Panc1 (cell line): ENCODE data around the gene SMC6. TPM values are rescaled to one million over a fixed set of nuclear protein-coding genes. Genes with fewer than 3 reads are reported as not detected.

Experiments used
- ATAC-seq: fragments of 200-7000 bp; cut with Tn5 transposase; 2 replicates; pipeline ENCODE4 v1.9.1; 2020; ENCODE audit warnings: mild to moderate bottlenecking, moderate library complexity
- BruUV-seq: library from RNA; stranded (reverse); fragments of 400-500 nt; replicated peaks from 2 replicates; lab custom pipeline; 2021; lab: Mats Ljungman, UMichigan
- CTCF ChIA-PET: fragments of 300-600 bp; sonication (Branson Sonifier 250); formaldehyde crosslinking; loops from one replicate; lab custom pipeline; 2022; ENCODE audit warnings: antibody characterized with exemption; lab: Charles Lee
- POLR2A ChIA-PET: fragments of 300-600 bp; sonication (Branson Sonifier 250); formaldehyde crosslinking; loops from one replicate; lab custom pipeline; 2022; ENCODE audit warnings: antibody characterized with exemption; lab: Charles Lee
- DNase-seq: peaks from one replicate; pipeline ENCODE4 v3.0.0-alpha.2; 2010; ENCODE audit warnings: low read depth, low spot score
- H3K27ac ChIP-seq: 2 replicates; pipeline ENCODE4 v1.5.1; 2011; ENCODE audit warnings: mild to moderate bottlenecking, low read length, inconsistent platforms
- H3K27me3 ChIP-seq: fragments of 200-500 bp; sonication (Bioruptor generic); 2 replicates; pipeline ENCODE4 v1.6.0; 2014; ENCODE audit warnings: low read length, inconsistent platforms; ENCODE audit not compliant: control insufficient read depth, insufficient read depth
- H3K36me3 ChIP-seq: fragments of 200-500 bp; sonication (Bioruptor generic); 2 replicates; pipeline ENCODE4 v1.5.1; 2014; ENCODE audit warnings: inconsistent platforms, mild to moderate bottlenecking, low read length, moderate library complexity; ENCODE audit not compliant: control insufficient read depth, insufficient read depth
- H3K4me1 ChIP-seq: 2 replicates; pipeline ENCODE4 v1.5.1; 2011; ENCODE audit warnings: inconsistent platforms, mild to moderate bottlenecking, low read length, moderate library complexity; ENCODE audit not compliant: control insufficient read depth, insufficient read depth
- H3K4me3 ChIP-seq, 2 experiments: 2 replicates each; pipeline ENCODE4 v1.5.1; 2011 to 2012; ENCODE audit warnings: low read depth in 2 of 2, low read length in 2 of 2, mild to moderate bottlenecking in 2 of 2, inconsistent platforms in 1 of 2, moderate library complexity in 1 of 2
- H3K9me3 ChIP-seq: fragments of 200-500 bp; sonication (Bioruptor generic); 2 replicates; pipeline ENCODE4 v1.5.1; 2014; ENCODE audit warnings: low read depth, mild to moderate bottlenecking, inconsistent platforms, low read length, moderate library complexity; ENCODE audit not compliant: control insufficient read depth, insufficient read depth
- POLR2AphosphoS5 ChIP-seq: IDR thresholded peaks from 2 replicates; pipeline ENCODE4 v1.6.1; 2012; ENCODE audit warnings: mild to moderate bottlenecking, low read depth, low read length, moderate library complexity
- SIN3A ChIP-seq: IDR thresholded peaks from 2 replicates; pipeline ENCODE4 v1.6.1; 2012; ENCODE audit warnings: low read depth, mild to moderate bottlenecking, low read length, moderate library complexity, borderline replicate concordance; ENCODE audit not compliant: insufficient read depth
- TCF7L2 ChIP-seq: IDR thresholded peaks from 2 replicates; pipeline ENCODE4 v1.6.1; 2011; ENCODE audit warnings: mild to moderate bottlenecking, low read depth, low read length, inconsistent platforms
- in situ Hi-C: cut with HindIII; loops from 2 replicates; pipeline ENCODE4 v1.10.0; 2016; ENCODE audit warnings: low sequenced_read_pairs, low pct_unique_long_range_greater_than_20kb
- intact Hi-C: fragments of 100-400 bp; cut with micrococcal nuclease; formaldehyde crosslinking; loops from one replicate; pipeline ENCODE4 v1.10.0; 2022; ENCODE audit not compliant: unreplicated experiment
- total RNA-seq: library from RNA; stranded (reverse); gene quantifications from one replicate; pipeline ENCODE4 v1.2.1, GENCODE V29; 2021; ENCODE audit not compliant: unreplicated experiment
- TF ChIP-seq, protein P1 (sequence below): fragments of 450-650 bp; IDR thresholded peaks from 2 replicates; pipeline ENCODE4 v1.5.1; 2017; ENCODE audit warnings: mild to moderate bottlenecking
- TF ChIP-seq, protein P2 (sequence below), 2 experiments: IDR thresholded peaks; 2 replicates each; pipeline ENCODE4 v1.6.1; 2011 to 2012; ENCODE audit warnings: low read depth in 2 of 2, control low read depth in 1 of 2, low read length in 1 of 2, mild to moderate bottlenecking in 1 of 2, moderate library complexity in 1 of 2; ENCODE audit not compliant: insufficient read depth in 1 of 2

The SMC6 gene
- total RNA-seq, 1 experiment from 2014 or later: 43.8 TPM

DNA sequence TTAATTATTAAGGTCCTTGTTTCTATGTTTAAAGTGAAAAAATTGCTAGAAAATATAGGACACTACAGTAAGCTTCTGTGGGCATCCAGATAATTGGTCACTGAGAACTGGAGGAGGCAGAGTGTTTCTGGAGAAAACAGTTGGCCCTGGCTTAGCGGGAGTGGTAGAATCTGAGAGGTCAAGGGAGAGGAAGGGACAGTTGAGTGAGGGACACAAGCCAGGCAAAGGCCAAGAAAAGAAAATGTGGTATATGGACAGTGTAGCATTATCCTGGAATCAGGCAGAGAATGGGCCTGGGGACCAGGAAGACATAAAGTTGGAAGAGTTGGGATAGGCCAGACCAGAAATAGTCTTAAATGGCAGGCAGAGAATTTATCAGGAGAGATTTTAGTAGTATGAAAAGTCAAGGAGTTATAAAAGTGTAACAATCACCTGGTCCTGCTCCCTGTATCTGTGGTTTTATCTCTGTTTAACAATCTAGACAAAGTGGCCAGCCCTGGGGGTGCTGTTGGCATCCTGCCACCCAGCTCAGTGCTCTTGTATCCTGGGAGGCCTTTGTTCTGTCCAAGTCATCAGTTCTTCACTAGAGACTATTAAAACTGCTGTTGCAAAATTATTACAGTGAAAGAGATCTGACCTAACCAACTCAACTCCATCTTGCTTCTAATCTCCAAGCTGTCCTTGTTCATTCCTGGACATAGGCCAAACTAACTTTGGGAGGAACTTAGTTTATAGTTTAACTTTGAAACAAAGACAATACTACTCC is 47.3 kb upstream of the SMC6 start:
- no peaks in the 10 kb centered on the region for H3K4me1 ChIP-seq
- H3K9me3 ChIP-seq: no peaks in the 10 kb centered on the region
- TF ChIP-seq, protein P1, sequence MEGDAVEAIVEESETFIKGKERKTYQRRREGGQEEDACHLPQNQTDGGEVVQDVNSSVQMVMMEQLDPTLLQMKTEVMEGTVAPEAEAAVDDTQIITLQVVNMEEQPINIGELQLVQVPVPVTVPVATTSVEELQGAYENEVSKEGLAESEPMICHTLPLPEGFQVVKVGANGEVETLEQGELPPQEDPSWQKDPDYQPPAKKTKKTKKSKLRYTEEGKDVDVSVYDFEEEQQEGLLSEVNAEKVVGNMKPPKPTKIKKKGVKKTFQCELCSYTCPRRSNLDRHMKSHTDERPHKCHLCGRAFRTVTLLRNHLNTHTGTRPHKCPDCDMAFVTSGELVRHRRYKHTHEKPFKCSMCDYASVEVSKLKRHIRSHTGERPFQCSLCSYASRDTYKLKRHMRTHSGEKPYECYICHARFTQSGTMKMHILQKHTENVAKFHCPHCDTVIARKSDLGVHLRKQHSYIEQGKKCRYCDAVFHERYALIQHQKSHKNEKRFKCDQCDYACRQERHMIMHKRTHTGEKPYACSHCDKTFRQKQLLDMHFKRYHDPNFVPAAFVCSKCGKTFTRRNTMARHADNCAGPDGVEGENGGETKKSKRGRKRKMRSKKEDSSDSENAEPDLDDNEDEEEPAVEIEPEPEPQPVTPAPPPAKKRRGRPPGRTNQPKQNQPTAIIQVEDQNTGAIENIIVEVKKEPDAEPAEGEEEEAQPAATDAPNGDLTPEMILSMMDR: no peak
- DNase-seq: no peak
- ChIA-PET CTCF (no interaction called here), POLR2A (no interaction called here)
- H3K4me3 ChIP-seq: no peak overlapping the region
- in situ Hi-C loops: no loop called here
- no peak overlapping the region for H3K27ac ChIP-seq
- intact Hi-C loops: no loop called here
- H3K36me3 ChIP-seq: no peaks in the 10 kb centered on the region
- ATAC-seq: no peak
- H3K27me3 ChIP-seq: no peaks in the 10 kb centered on the region; the same call in 1 of the 2 replicates
- BruUV-seq: no TSS peak

DNA sequence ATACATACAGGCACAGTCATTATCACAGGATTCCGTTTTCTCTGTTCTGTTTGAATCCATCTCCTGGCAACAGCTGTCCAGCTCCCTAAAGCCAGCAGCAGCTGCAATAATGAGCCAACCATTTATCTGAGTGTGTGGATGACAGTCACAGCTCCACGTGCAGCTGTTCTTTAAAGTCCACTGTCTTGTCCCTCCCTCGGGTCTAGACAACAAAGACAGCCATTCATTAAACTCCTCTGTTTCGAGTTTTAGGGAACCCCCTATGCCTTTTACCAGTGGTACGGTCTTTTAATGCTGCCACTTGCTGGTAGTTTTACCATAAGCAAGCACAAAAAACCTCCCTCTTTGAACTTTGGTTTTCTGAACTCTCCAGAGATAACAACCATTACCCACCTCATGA is 46.6 kb upstream of the SMC6 start:
- TF ChIP-seq SIN3A: no peak
- no peak for TF ChIP-seq TCF7L2
- TF ChIP-seq, protein P1: no peak
- TF ChIP-seq, protein P2, sequence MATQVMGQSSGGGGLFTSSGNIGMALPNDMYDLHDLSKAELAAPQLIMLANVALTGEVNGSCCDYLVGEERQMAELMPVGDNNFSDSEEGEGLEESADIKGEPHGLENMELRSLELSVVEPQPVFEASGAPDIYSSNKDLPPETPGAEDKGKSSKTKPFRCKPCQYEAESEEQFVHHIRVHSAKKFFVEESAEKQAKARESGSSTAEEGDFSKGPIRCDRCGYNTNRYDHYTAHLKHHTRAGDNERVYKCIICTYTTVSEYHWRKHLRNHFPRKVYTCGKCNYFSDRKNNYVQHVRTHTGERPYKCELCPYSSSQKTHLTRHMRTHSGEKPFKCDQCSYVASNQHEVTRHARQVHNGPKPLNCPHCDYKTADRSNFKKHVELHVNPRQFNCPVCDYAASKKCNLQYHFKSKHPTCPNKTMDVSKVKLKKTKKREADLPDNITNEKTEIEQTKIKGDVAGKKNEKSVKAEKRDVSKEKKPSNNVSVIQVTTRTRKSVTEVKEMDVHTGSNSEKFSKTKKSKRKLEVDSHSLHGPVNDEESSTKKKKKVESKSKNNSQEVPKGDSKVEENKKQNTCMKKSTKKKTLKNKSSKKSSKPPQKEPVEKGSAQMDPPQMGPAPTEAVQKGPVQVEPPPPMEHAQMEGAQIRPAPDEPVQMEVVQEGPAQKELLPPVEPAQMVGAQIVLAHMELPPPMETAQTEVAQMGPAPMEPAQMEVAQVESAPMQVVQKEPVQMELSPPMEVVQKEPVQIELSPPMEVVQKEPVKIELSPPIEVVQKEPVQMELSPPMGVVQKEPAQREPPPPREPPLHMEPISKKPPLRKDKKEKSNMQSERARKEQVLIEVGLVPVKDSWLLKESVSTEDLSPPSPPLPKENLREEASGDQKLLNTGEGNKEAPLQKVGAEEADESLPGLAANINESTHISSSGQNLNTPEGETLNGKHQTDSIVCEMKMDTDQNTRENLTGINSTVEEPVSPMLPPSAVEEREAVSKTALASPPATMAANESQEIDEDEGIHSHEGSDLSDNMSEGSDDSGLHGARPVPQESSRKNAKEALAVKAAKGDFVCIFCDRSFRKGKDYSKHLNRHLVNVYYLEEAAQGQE (IDR thresholded peaks at IDR 0.05; ENCODE audit: insufficient read depth in 1 of 2, low read depth in 2 of 2, low read length in 1 of 2): no peak
- TF ChIP-seq POLR2AphosphoS5: no peak
- BruUV-seq: no TSS peak
- intact Hi-C loops (no loop called here), in situ Hi-C loops (no loop called here)
- Histone ChIP-seq H3K4me1 (no peaks in the 10 kb centered on the region), H3K4me3 (no peak overlapping the region), H3K27me3 (no peaks in the 10 kb centered on the region; the same call in 1 of the 2 replicates), H3K36me3 (no peaks in the 10 kb centered on the region), H3K27ac (no peak overlapping the region), H3K9me3 (no peaks in the 10 kb centered on the region)
- ChIA-PET POLR2A (no interaction called here), CTCF (no interaction called here)
- DNase-seq (no peak), ATAC-seq (no peak)
